Renal cortical epithelial cell (primary cell): ENCODE data around the gene MMP20. TPM values are rescaled to one million over a fixed set of nuclear protein-coding genes. Genes with fewer than 3 reads are reported as not detected.

ENCODE experiments used
- DNase-seq: peaks from one replicate; pipeline ENCODE4 v3.0.0-alpha.2; 2011; ENCODE audit warnings: low read depth
- total RNA-seq: library from RNA; depleted of rRNA; stranded (reverse); fragments of >200 nt; gene quantifications from 2 replicates; pipeline ENCODE4 v1.2.3, GENCODE V29; 2014

MMP20 gene
- total RNA-seq, 1 donor from 2014 or later: not detected

DNA sequence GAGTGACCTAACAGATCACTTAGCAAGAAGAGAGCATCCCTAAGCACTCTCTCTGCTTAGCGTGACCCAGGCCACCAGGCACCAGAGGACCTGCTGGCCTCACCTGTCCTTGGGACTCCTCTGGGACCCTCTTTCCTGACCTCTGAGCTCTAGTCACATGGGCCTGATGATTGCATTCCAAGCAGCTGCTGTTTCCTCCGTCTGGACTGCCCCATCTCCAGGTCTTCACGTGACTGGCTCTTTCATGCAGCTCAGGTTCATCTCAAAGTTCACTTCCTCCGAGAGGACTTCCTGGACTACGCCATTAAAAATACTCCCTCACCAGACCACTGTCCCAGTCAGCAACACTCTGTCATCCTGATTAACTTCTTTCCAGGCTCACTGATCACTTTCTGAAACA is 2.9 kb downstream of the MMP20 start:
- DNase-seq: no peak

DNA sequence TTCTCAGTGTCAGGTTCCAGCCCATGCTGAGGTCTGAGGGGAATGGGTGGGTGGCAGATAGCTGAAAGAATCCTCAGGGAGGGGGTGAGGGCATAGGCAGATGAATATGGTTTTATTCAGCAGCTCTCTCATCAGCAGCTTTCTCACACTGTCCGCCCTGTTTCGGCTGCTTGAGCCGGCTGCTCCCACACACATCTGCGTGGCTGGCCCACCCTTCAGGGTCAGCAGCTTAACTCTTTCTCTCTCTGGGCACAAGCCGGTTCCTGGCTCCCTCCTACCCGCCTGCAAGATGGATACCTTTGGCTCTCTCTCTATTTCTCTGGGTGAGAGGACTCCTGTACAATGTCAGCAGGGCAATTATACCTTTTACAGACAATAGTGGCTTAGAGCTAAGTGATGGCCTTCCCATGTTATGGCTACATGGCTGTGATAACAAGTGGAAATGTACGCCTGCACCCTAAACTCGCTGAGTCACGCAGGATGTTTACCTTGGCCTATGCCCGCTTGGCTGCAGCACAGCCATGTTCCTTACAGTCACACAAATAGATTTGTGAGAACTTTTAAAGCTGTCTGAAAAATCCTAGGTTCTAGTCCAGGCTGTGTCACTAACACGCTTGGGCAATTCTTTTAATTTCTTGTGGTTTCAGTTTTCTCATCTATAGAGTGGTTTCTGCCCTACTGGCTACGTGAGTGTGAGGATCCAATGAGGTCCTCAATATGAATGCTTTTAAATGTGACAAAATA is 4.1 kb downstream of the MMP20 start:
- no peak for DNase-seq

DNA sequence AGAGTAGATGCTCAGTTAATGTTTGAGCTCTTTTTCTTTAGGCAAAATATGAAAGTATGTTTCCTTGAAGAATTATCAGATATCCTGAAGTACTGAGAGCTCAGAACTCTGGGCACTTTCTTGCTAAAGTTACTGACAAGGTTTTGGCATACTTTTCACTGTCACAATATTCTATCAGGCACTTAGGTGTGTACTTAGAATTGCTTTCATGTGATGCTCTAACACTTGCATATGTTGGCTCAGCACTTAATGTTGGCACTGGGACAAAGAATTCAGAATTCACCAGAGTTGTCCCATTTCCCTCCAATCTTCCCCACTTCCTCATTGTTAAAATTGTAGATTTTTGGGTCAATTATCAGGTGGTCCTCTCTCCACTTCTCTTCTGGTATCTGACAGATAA is 5.0 kb downstream of the MMP20 start:
- DNase-seq: no peak

DNA sequence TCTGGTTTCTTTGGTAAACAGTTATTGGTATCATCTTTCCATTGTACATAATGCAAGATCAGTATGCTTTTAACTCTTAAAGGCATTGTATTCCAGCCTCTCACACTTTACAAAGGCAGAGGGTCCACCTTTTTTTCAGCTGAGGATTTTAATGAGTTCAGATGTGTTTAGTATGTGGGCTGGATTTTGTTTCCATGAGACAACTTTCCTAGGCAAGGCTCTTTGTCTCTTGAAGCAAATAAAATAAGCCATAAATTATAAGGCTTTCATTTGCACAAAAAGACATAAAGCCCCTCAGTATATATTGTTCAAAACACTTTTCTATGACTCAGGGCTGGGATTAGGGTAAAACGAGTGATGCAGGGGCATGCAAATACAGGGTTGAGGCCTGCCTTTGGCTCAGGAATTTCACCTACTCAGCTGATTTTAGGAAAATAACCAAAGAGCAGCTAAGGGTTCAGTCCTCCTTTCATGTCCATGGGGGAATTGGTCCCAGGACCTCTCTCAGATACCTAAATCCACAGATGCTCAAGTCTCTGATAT is 7.6 kb downstream of the MMP20 start:
- DNase-seq: no peak

DNA sequence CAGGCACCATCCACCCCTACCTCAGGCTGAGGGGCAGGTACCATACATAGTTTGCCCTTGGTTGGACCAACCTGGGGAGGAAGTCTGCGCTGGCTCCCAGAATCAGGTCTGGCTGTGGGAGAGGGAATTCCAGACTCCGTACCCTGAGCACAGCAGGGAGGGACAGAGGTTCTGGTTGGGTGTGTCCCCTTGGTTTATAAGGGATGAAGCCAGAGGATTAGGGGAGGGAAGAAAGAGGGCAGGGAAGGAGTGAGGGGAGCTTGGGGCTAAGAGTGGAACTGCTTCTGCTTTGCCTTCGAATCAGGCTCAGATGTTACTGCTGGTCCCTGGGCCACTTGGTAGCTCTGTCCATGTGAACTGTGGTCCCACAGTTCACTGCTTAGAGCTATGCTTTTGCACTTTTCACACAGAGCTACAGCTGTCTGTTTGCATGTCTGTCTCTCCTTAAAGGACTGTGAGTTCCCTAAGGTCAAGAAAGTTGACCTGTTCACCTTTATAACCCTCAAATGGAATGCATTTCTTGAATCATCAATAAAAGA is 9.2 kb downstream of the MMP20 start:
- no peak for DNase-seq

DNA sequence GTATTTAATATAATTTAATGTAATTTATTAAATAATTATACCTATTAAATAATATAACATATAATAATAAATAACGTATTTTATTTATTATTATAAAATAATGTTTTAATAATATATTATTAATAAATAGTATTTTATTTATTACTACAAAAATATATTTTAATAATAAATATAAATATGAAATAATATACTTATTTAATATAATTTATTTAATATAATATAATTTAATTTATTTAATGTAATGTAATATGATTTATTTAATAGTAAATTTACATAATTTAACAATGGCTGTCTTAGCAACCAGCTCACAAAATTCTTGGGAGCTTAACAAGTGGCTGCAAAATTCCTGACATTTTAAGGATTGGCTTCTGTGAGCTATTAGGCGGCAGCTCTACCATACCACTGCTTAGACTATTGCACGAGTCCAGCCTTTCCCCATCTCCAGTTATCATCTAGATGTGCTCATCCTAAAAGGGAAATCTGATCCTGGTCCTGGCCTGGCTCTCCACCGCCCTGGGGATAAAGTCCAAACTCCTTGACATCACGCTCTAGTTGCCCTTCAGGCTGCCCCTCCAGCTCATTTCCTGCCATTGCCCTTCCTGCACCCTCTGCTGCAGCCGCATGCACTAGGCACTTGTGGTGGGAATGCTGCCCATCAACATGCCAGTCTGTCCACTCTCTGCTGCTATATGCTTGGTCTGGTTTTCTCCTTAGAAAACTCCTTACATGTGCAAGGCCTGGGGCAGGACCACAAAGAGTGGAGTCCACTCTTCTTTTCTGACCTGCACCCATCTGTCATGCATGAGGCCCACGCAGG is 9.8 kb downstream of the MMP20 start:
- DNase-seq: no peak

DNA sequence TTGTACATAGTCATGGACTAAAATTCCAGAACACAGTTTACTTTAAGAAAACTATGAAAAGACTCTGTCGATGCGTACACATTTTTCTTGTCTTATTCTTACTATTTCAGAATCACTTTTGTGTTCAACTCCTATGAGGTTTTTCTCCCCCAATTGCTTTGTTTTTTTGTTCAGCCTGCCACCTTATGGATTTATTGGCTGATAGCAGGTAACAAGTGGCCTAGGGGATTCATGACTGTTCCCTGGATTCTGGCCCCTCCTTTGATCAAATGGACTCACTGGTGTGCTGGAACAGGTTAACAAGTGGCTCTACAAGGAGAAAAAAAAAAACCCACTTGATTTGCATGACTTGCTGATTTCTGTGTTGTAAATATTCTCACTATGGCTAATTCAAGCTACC is 10.6 kb downstream of the MMP20 start:
- no peak for DNase-seq

DNA sequence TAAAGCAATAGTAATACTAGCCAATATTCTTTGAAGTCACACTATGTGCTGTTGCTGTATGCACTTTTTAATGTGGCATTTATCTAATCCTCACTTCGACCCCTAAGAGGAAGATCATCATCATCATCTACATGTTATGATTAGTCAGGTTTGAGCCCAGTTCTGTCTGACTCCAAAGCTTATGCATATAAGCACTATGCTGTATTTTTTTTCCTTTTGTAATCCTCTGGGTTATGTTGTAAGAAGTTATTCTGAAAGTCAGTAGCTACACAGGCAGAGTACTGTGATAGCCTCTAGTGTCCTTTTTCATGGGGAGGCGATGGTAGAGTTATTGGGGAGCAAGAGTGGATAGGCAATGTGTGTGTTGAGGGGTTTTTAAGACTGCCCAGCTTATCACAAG is 11.1 kb downstream of the MMP20 start:
- DNase-seq: no peak

DNA sequence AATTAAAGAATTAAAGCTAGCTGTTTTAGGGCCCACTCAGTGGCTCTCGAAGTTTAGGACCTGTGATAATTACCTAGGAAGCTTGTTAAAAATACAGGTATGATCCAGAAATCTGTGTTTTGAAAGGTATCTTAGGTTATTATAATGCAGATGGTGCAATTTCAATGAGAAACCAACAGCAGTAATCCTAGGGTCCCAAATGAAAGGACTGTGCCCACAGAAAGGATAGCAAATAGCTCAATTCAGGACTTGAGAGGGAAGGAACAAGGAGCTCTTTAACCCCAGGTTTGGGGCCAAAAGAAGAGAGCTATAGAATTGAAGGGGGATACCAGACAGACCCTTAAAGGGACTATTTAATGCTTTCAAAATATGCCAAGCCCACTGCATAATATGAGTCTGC is 11.7 kb downstream of the MMP20 start:
- DNase-seq: no peak

DNA sequence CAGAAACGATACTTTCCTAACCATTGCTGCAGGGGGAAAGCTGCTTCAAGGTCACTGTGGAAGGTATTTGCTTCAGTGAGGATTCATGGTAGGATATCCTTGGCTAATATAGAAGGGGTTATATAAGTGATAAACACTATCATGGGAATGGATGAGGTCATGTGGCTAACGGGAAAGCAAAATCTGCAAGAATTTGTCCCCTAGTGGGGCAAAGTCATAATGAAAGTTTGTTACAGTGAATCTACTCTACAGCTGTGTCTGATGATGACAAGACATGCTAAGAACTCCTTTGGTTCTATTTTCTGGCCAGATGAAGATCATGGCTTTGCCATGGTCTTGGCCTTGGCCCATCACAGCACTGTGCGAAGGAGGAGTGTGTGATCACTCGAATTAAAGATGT is 13.8 kb downstream of the MMP20 start:
- no peak for DNase-seq

DNA sequence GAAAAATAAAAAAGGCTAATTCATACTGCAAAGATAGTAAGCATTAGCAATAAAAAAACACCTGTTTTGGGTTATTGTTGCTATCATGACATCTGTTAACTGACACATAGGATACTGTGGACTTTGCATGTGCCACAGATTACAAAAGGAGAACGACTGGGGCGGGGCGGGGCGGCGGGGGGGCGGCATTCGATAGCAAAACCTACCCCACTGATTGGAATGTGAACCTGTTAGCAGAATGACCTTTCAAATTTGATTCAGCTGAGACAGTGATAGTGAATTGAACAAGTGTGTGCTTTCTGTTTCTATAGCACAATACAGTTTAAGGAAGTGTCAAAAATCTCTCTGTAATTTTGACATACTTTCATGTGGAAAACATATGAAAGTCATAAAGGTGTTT is 14.9 kb downstream of the MMP20 start:
- no peak for DNase-seq

DNA sequence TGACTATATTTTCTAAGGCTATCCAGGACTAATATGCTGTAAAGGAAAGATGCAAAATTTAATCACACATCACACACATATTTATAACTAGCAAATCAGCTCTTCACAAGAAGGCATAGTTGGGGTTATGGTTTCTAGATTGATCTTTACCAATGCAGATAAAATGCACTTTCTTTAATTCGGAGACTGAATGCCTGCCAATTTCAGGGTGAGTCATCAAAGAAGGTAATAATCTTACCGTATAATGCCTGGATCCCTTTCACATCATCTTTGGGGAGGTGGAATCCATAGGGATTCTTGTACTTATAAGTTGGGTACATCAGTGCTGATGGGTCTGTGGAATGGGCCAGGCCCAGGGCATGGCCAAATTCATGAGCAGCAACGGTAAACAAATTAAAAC is 16.4 kb downstream of the MMP20 start:
- DNase-seq: no peak

DNA sequence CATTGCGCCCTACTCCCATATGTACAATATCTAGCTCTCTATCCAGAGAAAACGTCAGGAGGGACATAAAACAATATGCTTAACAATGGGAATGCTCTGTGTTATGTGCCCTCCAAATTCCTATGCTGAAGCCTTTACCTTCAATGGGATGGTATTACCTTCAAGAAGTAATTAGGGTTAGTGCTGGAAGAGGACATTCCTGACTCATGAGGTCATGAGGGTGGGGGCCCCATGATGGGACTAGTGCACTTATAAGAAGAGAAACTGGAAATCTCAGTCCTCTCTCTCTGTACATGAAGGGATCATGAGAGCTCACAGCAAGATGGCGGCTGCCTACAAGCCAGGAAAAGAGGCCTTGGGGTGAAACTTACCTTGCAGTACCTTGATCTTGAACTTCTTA is 20.3 kb downstream of the MMP20 start:
- DNase-seq: peak; percentile 35

DNA sequence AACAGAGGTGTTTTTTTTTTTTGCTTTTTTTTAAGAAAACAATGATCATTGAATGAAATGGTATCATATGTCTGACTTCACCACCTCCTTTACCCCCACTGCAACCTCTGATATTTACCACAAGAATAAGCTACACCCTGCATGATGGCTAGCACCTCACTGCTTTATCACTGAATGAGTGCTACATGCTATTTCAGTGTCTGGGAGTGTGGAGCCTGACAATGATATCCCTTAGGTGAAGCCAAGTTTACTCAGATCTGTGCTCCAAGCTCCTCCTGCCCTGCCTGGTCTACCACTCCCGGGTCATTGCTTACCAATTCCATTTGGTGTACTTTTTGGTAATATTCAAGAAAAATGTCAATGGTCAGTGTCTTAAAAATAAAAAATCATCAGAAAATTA is 21.1 kb downstream of the MMP20 start:
- no peak for DNase-seq

DNA sequence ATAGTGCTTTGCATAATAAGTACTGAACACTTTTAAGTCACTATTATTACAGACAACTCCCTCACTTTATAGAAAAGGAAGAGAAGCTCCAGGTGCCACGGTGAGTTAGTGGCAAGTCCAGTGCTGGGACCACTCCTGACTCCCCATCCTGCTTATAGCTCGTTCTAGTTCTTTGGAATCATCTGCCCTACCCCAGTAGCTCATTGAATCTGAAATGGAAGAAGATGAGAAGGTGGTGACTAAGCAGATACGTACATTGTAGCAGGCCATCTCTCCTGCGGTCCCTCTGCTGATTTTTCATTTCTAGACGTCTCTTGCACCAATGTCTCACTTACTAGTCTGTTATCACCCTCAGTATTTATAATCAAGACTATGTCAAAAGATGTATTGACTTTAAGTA is 21.6 kb downstream of the MMP20 start:
- DNase-seq: no peak

DNA sequence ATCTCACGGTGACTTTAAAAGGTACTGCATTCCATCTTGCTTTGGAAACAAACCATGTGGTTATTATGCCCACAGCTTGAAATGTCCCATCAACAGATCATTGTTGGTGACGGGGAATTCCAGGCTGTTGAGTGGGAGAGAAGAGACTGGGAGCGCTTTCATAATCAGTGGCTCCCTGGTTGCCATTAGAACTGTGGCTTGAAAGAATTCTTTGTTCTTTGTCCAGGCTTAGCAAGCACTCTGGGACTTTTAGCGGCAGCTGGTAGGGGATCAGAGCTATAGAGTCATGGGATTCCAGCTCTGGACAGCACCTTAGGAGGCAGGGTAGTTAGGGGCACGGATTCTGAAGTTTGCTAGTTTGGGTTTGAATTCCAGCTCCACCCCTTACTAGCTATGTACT is 22.0 kb downstream of the MMP20 start:
- peak; percentile 92 for DNase-seq

DNA sequence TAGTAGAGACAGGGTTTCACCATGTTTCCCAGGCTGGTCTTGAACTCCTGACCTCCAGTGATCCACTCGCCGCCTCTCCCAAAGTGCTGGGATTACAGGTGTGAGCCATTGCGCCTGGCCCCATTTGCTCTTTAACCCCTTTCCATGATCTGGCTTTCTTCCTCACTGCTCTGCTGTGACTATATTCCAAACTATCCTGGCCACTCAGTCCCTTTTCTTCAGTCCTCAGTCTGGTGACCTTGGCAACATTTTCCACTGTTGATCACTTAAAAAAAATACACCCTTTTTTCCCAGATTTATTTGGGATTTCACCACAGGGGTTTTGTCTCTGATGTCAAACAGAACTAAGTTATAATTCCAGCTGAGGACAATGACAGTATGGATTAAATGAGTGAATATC is 24.5 kb downstream of the MMP20 start:
- DNase-seq: peak; percentile 42

DNA sequence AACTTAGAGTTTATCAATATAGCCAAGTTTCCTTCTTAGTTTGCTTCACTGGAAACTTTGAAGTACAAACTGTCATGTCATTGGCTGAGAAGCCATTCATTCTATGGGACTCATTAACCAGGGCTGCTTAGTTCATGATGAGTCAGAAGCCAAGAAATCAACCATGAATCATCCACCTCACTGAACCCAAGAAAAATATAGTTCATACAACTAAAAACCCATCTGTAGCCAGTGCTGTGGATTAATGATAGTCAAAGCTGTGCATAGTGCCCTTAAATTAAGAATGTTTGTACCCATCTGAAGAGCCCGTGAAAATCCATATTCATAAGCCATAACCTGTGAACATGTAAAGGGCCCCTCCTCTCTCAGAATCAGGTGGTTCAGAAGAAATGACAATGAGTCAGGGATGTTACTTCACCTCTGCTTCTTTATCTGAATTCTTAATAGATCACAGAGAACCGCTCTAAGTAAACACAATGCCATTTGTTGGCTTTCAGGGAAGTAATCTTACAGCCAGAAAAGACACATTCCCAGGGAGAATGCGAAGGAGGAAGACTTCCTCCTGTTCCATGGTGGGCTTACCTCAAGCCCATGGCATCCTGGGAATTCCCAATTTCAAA is 25.4 kb downstream of the MMP20 start:
- peak; percentile 100 for DNase-seq

DNA sequence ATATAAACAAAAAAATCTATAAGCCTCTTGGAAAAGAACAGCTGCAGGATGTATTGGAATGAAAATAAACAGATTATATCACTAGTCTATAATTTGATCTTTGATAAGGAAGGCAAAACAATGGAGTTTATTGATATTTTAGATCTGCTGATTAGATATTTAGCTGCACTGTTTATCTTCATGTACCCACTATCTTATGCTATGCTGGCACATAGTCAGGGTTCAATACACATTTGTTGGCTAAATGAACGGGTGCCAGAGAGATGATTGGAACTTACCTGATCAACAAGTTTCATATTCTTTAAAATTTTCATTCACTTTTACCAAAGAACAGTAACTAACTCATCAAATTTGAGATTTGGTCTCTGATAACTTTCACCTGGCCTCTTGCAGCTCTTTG is 26.9 kb downstream of the MMP20 start:
- no peak for DNase-seq

DNA sequence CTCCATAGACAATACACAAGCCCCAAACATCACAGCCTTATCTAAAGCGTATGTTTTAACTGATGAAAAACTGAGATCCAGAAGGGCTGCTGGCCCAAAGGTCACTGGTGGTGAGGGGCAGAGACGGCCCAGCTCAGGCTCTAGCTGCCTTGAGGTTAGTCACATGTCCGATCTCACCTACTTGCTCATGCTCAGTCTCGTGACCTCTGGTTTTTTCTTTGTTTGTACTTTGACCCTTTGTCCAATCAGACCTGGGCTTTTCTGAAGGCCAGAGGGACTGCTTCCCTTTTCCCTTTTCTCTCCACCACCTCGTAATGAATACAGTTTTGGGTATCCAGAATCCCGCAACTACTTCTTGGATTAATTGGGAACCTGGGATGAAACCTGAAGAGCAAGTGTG is 28.6 kb downstream of the MMP20 start:
- DNase-seq: no peak

DNA sequence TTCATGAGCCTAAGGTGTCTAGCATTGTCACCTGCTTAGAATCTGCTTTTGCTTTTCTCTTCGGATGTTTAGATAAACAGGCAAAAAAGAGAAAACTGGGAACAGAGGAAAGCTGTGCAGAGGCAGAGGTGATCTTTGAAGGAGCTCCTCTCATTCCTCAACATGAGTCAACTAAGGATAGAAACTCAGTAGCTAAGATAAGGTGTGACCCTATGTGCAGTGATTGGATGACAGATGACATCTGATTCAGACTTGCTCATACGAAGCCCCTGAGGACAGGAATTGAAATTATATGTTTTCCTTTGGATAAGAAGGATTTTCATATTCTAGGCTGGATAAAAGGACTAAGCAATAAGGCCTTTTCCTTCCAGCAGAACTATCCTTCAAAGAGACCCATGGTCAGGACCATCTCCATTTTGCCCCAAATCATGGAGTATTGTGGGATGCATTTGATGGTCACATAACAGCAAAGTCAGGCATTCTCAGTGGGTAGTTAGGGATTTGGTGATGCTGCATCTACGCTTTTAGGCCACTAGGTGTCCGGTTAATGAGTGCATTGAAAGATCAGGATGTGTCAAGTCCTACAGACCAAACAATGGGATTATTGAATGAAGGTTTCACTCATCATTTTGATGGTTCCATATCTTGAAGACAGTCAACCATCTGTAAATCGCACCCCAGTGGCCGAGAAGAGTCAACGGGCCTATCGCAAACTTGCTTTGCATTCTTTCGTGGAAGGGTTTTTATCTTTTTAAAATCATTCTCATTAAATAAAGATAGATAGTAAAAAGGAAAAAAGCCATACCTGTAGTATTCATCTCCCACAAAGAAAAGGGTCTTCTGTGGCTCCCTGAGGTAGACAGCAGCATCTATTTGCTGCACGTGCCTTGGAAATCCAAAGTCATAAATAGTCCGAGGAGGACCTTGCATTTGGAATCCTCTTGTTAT is 32.2 kb downstream of the MMP20 start:
- DNase-seq: no peak
